Activated CD8-positive, alpha-beta memory T cell treated with anti-CD3 and anti-CD28 coated beads, Interleukin-2, amount 50 U/mL, for 48 hours (primary cell): Measurements from ENCODE around the gene NXN.
"Not testable (repeated sequence)": the region's sequence is repeated elsewhere in the genome, so short reads cannot be mapped to it uniquely, and the experiment has no call there.

ENCODE experiments used
- DNase-seq: peaks from one replicate; pipeline ENCODE4 v3.0.0-alpha.2; 2020

NXN gene

DNA sequence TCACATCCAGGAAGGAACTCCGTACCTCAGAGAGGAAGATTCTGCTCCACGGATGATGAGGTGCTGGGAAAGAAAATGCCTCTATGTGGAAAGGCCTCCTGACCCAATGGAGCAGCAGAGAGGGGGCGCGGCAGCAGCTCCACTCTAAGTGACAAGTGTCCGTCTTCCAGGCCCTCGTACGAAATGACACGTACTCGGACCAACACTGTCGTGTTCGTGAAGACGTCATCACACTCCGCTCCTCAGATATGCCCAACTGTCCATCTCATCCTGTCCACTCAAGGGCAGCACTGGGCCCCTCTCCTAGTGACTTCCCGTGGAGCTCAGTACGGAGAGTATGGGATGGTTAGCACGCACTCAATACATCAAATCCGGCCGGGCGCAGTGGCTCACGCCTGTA is 165.2 kb downstream of the NXN start:
- no peak for DNase-seq

DNA sequence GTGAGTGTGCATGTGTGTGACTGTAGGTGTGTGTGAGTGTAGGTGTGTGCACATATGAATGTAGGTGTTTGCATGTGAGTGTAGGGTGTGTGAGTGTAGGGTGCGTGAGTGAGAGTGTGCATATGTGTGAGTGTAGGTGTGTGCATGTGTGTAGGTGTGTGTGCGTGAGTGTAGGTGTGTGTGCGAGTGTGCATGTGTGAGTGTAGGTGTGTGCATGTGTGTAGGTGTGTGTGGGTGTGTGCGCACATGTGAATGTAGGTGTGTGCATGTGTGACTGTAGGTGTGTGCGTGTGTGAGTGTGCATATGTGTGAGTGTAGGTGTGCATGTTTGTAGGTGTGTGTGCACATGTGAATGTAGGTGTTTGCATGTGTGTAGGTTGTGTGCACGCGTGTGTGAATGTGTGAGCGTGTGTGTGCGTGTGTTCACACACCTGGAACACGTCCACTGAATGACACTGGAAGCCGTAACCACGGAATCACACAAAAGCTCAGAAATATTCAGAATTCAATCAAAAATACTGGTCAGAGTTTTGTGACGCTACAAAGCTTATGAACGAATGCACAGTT is 166.9 kb downstream of the NXN start:
- DNase-seq, result no peak

DNA sequence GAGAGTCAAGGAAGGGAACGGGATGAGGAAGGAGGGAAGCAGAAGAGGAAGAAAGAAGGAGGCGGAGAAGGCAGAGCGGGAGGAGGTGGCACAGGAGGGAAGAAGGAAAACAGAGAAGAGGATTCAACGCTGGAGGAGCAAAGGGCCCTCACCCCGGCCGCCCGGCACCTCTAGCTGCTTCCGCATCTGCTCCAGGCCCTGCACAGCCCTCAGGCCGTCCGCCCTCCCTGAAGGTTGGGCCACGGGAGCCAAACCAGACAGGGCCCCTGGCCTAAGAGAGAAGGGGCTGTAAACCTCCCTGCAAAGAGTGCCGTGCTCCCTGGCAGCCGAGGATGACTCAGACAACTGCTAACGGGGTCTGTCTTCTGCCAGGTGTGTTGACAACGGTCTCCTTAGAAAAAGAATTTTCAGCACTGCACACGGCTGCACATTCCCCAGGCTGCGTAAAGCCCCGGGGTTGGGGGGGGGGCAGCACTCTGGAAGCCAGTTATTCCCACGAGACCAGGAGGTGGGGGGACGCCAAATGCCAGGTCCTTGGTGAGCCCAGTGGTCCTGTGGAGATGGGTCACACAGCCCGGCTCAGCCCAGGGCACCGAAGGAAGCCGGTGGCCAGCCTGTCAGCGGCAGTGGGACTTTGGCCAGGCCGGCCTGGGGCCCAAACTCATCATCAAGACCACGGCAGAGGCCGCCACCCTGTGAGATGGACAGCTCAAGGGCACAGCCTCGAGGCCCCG is 168.4 kb downstream of the NXN start:
- DNase-seq, result no peak

DNA sequence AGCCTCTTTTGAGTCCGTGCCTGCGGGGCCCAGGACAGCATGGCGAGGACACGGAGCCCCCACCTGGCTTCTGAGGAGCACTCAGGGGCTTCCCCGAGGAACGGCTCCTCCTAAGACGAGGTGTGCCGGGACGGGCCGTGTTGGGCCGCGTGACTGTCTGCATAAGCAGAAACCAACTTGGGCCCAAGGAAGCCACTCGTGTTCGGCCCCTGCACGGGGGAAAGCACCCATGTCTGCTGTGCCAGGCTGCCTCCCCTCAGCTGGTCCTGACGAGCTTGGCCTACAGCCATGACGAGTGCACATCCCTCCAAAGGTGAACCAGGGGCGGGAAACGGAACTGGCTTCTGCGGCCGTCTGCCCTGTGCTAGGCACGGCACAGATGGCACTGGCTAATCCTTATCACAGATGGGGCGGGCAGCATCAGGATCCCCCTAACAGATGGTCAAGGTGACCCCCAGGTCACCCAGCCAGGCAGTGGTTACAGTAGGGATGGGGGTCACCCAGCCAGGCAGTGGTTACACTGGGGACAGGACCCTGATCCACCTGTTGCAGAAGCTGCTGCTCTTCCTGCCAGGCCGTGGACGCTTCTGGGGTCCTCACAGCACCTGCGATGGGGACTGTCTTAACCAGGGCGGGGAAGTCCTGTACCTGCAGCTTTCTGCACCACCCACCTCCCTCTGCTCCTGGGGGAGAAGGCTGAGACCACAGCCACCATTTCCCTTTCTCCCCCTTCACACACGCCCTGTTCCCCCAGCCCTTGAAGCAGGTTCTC is 171.9 kb downstream of the NXN start:
- no peak for DNase-seq

GRCh38 chr17:806781-807522 is 172.6 kb downstream of the NXN start:
- DNase-seq, result no peak

DNA sequence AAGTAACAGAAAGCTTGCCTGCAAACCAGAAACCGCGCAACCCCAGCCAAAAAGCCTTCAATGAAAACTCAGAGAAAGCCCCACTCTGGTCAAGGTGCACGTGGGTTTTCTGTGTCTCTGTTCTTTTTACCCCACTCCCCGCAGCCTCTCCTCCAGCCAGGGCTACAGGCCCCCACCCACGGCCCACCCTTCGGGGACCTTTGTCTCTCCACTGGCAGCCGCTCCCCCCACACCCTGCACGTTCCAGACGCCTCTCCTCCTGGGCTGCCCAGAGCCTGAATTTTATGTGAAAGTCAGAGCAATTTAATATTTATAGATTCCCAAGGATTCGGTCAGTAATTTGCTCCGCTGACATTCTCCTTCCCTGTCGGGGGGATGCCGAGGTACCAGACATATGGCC is 173.2 kb downstream of the NXN start:
- no peak for DNase-seq

GRCh38 chr17:805886-806285 is 173.7 kb downstream of the NXN start:
- not testable (repeated sequence) for DNase-seq

DNA sequence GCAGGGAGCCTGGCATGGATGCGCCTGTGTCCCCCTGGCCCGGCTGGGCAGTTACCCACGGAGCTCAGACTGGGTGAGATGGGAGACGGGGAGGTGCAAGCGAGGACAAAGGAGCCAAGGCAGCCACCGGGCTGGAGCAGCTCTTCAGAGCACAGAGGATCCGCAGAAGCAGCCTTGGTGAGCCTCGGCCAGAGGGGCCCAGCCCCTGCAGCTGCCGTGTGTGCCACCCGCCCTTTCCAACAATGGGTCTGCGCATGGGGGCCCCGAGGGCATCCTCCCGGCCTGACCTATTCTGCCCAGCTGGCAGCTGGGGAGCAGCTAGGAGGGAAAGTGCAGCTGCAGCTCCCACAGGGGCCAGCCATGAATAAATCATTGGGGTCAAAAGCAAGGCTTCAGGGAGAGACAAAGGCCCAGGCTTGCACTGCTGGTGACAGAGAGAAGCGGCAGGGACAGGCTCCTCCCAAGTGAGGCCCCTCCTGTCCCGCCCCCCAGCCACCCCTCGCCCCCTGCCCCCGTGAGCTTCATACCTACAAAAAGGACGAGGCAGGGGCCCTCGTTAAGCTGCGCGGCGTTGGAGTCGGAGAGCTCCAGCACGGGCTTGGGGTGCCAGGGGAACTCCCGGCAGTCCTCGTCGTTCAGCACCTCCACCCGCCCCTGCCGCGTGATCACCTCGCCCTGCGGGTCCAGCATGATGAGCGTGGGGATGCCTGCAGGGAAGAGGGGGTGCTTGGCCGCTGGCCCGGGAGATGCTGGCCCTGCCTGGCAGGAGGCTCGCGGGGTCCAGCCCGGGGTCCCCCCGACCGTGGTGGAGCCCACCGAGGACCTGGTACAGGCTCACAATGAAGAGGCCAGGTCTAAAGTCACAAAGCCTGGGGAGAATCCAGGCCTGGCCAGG is 174.8 kb downstream of the NXN start:
- DNase-seq, result no peak

DNA sequence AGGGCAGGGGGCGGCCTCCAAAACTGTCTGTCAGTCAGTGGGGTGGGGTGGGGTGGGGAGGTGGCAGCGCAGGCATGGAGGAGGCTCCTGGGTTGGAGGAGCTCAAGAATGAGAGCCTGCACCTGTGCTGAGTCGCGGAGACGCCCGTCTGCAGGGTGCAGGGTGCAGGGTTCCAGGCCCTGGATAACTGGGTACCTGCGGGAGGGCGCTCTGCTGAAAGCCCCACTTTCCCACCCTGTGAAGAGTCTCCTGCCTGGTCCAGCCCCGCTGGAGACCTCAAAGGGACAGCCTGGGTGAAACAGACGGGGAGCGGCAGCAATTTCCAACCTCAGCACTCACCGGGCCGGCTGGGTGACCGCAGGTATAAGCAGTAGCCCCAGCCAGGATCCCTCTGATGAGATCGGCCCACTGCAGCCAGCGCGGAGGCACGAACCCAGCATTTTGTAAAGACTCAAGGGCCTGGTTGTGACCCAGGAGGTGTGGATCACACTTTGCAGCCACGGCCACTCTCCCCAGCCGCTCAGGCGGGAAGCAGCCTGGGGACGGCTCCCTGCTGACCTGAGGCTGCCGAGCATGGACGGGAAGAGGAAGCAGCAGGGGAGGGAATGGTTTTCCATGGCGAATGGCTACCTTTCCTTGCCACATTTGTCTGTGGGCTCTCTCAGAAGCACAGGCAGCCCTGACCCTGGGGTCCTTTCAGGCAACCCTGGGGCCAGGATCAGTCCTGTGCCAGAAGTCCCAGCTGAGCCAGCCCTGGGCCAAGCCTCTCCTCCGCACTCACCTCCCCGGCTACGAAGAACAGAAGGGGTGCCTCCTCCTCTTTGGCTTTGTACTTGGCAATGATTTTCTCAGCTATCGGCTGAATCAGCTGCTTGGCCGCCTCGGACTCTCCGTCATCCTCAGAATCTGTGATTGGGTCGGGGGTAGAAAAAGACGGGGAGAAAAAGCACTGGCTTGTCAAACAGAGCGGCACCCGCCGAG is 176.4 kb downstream of the NXN start:
- no peak for DNase-seq

DNA sequence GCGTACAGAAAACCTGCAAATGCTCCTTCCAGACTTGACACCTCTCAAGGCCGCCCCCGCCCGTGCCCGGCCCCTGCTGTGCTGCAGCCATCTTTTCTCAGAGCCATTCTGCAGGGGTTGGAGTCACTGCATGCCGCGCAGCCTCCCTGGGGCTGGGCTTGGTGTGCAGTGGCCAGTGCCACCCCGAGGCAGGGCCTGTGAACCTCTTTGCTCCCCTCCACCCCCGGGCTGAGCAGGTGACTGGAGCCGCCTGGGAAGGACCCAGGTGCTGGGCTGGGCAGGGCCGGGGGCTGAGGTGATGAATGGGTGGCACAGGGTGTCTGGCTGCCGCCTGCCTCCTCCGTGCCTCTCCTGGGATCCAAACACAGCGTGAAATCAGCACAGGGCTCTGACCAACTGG is 177.1 kb downstream of the NXN start:
- no peak for DNase-seq

DNA sequence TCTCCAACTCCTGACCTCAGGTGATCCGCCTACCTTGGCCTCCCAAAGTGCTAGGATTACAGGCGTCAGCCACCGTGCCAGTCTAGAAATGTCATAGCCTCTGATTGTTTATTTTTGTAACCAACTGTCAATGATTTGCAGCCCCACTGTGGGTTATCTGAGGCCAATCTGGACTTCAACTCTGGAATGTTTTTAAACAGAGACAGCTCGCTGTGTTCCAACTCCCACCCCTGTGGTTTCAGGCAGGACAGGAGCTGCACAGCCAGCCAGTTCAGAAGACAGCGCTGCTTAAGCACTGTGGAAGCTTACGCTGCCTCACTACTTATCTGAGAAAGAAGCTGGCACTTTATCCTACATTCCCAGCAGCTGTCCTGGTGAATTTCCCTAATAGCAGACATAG is 177.9 kb downstream of the NXN start:
- DNase-seq, result no peak

GRCh38 chr17:800446-801242 is 178.9 kb downstream of the NXN start:
- no peak for DNase-seq

DNA sequence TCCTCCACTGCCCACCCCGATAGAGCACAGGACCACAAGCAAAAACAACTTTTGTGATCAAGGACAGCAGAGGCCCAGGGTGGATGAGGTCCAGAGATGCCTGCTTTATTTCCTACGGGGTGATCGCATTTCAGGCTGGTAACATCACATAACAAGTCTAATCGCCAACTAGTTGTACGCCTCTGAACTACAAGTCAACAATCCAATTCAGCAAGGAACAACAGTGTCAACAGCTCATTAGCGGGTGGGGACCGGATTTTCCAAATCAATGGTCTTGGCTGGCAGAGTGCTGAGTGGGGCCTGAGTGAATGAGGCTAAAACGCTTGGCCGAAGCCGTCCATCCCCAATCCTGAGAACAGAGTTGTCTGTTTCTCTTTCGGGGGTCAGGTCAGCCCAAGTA is 180.3 kb downstream of the NXN start:
- no peak for DNase-seq

DNA sequence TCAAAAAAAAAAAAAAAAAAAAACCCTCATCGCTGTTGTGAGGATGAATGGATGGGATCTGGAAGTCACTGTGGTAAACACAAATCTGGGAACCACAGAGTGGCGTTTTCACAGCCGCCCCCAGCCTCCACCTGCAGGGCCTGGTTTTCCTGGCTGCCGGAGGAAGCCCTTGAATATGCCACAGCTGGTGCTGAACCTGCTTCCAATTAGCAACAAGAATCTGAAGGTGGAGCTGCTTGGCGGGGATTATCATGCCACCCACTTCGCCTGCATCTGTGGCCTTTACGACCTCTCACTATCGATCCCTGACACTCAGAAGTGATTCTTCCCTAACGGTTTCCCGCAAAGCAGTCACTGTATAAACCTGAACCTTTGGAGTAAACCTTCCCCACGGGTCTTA is 181.3 kb downstream of the NXN start:
- no peak for DNase-seq

GRCh38 chr17:797236-797840 is 182.2 kb downstream of the NXN start:
- no peak for DNase-seq

- DNase-seq, result no peak
These were observed 183.0 kb downstream of the NXN start for GRCh38 chr17:796609-797008.

DNA sequence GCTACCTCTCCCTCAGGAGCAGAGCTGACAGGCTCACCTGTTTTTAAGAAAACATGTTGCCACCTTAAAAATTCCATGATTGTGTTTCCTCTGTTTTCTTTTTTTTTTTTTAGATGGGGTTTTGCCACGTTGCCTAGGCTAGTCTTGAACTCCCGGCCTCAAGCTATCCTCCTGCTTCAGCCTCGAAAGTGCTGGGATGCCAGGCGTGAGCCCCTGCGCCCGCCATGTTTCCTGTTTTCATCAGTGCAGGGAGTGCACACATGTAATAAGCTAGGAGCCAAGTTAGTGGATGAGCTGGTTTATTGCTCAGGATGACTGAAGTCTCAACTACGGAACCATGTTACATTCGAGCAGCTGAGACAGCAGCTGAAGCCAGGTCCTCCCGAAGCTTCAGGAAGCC is 183.9 kb downstream of the NXN start:
- no peak for DNase-seq

GRCh38 chr17:795276-795675 is 184.3 kb downstream of the NXN start:
- no peak for DNase-seq

- peak; percentile 68 for DNase-seq
These were observed 184.7 kb downstream of the NXN start for GRCh38 chr17:794876-795275.

DNA sequence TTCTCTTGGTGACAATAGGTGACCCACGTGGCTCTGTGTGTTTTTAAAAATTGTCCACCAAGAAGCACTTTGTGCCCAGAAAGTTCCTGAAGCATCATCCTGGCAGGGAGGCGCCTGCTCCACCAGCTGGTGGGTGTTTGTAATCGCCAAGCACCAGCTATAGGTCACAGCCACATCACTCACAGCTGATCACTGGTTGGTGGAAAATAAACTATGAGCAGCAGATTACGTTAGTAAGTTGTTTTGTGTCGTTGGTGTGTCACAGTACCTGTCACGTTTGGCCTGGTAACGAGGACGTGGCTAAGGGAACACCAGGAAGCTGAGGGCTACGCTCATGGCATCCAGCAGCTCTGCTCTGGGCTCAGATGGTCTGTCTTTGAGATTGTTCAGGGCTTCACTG is 187.3 kb downstream of the NXN start:
- no peak for DNase-seq
